ENCODE results near the gene THAP7. TPM values are rescaled to one million over a fixed set of nuclear protein-coding genes. Genes with fewer than 3 reads are reported as not detected.
"Not testable (repeated sequence)": the region's sequence is repeated elsewhere in the genome, so short reads cannot be mapped to it uniquely, and the experiment has no call there.

THAP7 gene
- total RNA-seq, 1 donor from 2014 or later = 29.0 TPM

DNA sequence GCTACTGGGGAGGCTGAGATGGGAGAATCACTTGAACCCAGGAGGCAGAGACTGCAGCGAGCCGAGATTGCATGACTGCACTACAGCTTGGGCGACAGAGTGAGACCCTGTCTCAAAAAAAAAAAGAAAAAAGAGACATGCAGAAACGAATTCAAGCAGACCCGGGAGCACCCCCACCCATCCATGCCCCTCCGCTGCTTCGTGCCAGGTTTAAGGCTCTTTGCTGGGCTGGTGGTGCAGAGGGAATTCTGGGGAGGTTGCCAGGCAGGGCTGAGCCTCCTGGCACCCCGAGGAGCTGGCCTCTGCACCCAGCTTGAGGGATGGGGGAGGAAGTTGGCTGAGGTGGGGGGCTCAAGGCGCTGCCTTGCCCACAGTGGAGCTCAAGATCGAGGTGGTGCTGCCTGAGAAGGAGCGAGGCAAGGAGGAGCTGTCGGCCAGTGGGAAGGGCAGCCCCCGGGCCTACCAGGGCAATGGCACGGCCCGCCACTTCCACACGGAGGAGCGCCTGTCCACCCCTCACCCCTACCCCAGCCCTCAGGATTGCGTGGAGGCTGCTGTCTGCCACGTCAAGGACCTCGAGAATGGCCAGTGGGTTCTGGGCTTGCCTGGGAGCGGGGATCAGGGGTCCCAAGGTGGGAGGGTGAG lies 28.9 kb downstream of the THAP7 start:
- DNase-seq (ENCODE audit: low read depth) (no peak), FAIRE-seq (no peak)
- no peaks in the 10 kb centered on the region for H3K27me3 ChIP-seq (ENCODE audit: control insufficient read depth, insufficient read depth, low read length)
- no peak overlapping the region for H3K4me3 ChIP-seq (ENCODE audit: low read depth, low read length)
- TF ChIP-seq, protein P1, sequence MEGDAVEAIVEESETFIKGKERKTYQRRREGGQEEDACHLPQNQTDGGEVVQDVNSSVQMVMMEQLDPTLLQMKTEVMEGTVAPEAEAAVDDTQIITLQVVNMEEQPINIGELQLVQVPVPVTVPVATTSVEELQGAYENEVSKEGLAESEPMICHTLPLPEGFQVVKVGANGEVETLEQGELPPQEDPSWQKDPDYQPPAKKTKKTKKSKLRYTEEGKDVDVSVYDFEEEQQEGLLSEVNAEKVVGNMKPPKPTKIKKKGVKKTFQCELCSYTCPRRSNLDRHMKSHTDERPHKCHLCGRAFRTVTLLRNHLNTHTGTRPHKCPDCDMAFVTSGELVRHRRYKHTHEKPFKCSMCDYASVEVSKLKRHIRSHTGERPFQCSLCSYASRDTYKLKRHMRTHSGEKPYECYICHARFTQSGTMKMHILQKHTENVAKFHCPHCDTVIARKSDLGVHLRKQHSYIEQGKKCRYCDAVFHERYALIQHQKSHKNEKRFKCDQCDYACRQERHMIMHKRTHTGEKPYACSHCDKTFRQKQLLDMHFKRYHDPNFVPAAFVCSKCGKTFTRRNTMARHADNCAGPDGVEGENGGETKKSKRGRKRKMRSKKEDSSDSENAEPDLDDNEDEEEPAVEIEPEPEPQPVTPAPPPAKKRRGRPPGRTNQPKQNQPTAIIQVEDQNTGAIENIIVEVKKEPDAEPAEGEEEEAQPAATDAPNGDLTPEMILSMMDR (IDR thresholded peaks at IDR 0.05; ENCODE audit: insufficient read depth, low read length, severe bottlenecking) = no peak
- H3K36me3 ChIP-seq (ENCODE audit: control insufficient read depth, insufficient read depth, low read length) = no peaks in the 10 kb centered on the region

DNA sequence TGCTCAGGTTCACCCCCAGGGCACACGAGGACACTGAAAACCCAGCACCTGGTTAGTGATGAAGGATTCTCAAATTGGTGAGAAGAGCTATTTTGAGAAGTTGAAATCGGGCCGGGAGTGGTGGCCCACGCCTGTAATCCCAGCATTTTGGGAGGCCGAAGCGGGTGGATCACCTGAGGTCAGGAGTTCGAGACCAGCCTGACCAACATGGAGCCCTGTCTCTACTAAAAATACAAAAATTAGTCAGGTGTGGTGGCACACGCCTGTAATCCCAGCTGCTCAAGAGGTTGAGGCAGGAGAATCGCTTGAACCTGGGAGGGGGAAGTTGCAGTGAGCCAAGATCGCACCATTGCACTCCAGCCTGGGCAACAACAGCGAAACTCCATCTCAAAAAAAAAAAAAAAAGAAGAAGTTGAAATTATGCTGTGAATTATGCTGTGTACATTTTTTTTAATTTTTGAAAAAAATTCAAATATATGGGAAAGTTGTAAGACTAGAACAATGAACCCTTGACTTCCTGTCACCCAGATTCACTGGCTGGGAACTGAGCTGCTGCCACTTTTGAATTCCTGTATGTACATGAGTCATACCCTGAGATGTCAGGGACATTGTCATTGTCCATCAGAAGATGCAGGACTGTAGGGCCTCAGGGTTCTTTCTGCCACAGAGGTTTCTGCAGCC lies 29.8 kb downstream of the THAP7 start:
- not testable (repeated sequence) for H3K27me3 ChIP-seq (ENCODE audit: control insufficient read depth, insufficient read depth, low read length); DNase-seq (ENCODE audit: low read depth); FAIRE-seq; H3K4me3 ChIP-seq (ENCODE audit: low read depth, low read length); H3K36me3 ChIP-seq (ENCODE audit: control insufficient read depth, insufficient read depth, low read length)

DNA sequence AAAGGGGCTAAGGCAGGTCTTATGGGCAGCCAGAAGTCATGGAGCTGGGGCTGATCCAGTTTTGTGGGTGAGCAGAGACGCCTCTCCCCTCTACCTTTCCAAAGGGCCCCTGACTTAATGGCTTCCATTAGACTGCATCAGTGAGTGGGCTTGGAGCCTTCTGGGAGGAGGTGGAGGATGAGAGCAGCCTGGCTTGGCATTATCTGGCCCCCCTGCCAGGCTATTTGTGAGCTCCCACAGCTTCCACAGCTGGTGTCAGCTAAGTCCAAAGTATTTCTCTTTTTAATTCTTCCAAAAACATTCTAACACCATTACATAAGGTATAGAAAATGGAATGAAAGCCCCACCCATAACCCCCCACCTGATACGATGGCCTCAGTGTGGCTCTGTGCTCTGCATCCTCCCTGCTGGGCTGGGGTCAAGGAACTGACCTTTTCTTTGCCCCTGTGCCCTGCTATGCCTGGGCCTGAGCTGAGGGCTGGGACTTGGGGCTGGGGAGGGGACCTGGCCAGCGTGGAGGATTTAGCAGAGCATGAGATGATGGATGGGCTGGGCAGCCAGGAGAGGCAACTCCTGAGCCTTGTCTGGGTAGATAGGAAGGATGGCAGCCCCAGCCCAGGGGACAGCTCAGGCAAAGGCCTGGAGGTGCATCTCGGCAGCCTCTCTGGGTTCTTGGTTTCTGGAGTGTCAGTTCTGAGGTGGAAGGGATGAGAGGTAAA lies 30.8 kb downstream of the THAP7 start:
- Histone ChIP-seq H3K27me3 (ENCODE audit: control insufficient read depth, insufficient read depth, low read length) (no peaks in the 10 kb centered on the region), H3K36me3 (ENCODE audit: control insufficient read depth, insufficient read depth, low read length) (no peaks in the 10 kb centered on the region), H3K4me3 (ENCODE audit: low read depth, low read length) (no peak overlapping the region)
- DNase-seq (ENCODE audit: low read depth) (no peak), FAIRE-seq (no peak)
- TF ChIP-seq, protein P1 (IDR thresholded peaks at IDR 0.05; ENCODE audit: insufficient read depth, low read length, severe bottlenecking) = no peak

DNA sequence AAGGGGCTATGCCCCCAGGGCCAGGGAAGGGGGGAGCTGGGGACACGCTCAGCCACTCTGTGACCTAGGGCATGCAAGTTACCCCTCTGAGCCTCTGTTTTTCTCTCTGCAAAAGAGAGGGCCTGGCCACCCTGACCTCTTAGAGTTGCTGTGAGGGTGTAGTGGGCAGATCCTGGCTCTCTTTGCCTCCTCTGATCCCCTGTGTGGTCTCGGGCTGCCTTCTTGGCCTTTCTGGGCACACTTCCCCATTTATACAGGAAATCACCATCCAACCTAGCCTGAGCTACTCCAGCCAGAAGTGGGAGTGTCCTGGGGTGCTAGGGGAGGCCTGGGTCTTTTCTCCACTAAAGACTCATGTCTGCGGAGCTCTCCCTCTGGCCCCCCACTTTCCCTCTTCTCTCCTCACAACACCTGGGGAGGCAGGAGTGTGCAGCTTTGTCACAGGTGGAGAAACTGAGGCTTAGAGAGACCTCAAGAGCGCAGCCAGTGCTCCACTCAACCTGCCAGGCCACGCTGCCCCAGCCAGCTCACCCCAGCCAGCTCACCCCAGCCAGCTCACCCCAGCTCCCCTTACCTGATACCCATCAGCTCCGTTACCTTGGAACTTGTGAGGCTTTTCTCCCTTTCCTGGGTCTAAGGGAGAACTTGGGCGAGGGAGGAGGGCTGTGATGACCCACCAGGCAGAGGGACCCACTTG lies 33.5 kb downstream of the THAP7 start:
- TF ChIP-seq, protein P1 (IDR thresholded peaks at IDR 0.05; ENCODE audit: insufficient read depth, low read length, severe bottlenecking) = no peak
- Histone ChIP-seq H3K27me3 (ENCODE audit: control insufficient read depth, insufficient read depth, low read length) (no peaks in the 10 kb centered on the region), H3K4me3 (ENCODE audit: low read depth, low read length) (no peak overlapping the region), H3K36me3 (ENCODE audit: control insufficient read depth, insufficient read depth, low read length) (peaks cover under 1% of the 10 kb centered on the region)
- no peak for DNase-seq (ENCODE audit: low read depth)
- FAIRE-seq = no peak

DNA sequence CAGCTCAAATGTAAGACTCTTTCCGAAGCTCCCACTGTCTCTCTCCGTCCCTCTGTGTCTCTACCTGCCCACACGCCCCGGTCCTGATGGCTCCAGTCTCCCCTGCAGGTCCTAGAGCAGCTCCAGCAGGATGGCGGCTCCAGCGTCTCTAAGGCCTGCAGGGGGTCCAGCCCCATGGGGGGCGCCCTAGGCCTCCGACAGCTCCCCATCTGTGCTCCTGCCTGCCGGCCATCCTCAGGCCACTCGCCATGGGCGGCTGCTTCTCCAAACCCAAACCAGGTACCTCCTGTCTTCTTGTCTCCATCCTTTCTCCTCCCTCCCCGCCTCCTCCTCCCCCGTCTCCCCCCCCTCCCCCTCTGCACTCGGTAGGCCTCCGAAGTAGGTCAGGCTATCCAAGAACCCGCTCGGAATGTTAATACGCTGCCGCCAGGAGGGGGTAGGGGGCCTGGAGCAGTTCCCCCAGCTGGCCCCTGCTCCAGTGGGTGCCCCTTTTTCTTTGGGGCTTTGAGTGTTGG lies 34.2 kb downstream of the THAP7 start:
- no peak for FAIRE-seq
- Histone ChIP-seq H3K36me3 (ENCODE audit: control insufficient read depth, insufficient read depth, low read length) (peaks cover 1% of the 10 kb centered on the region), H3K4me3 (ENCODE audit: low read depth, low read length) (no peak overlapping the region), H3K27me3 (ENCODE audit: control insufficient read depth, insufficient read depth, low read length) (no peaks in the 10 kb centered on the region)
- TF ChIP-seq, protein P1 (IDR thresholded peaks at IDR 0.05; ENCODE audit: insufficient read depth, low read length, severe bottlenecking) = no peak
- no peak for DNase-seq (ENCODE audit: low read depth)

Measured in bronchial epithelial cell (primary cell).